Activated effector memory CD4-positive, alpha-beta T cell treated with anti-CD3 and anti-CD28 coated beads, Interleukin-2, amount 50 U/mL, for 16 hours (primary cell): ENCODE measurements around the gene NFATC2.

Experiments
- DNase-seq: peaks from one replicate; pipeline ENCODE4 v3.0.0-alpha.2; 2020

The NFATC2 gene

GRCh38 chr20:51536116-51537069 lies 6.1 kb downstream of the NFATC2 start:
- peak; percentile 65 for DNase-seq

GRCh38 chr20:51535674-51536073 lies 6.8 kb downstream of the NFATC2 start:
- DNase-seq = peak; percentile 9

- DNase-seq = peak; percentile 64
Observed at GRCh38 chr20:51535075-51535386, 7.5 kb downstream of the NFATC2 start.

- peak; percentile 67 for DNase-seq
Observed at GRCh38 chr20:51533291-51534172, 9.0 kb downstream of the NFATC2 start.

- DNase-seq = peak; percentile 64
Observed at GRCh38 chr20:51532577-51533191, 9.8 kb downstream of the NFATC2 start.

GRCh38 chr20:51531712-51532456 lies 10.6 kb downstream of the NFATC2 start:
- DNase-seq = no peak

GRCh38 chr20:51531141-51531710 lies 11.3 kb downstream of the NFATC2 start:
- DNase-seq = peak; percentile 91

GRCh38 chr20:51529758-51530157 lies 12.8 kb downstream of the NFATC2 start:
- DNase-seq = peak; percentile 93

- peak; percentile 89 for DNase-seq
Observed at GRCh38 chr20:51529081-51529681, 13.3 kb downstream of the NFATC2 start.

GRCh38 chr20:51528263-51529027 lies 14.1 kb downstream of the NFATC2 start:
- peak; percentile 87 for DNase-seq

- no peak for DNase-seq
Observed at GRCh38 chr20:51526754-51527153, 15.8 kb downstream of the NFATC2 start.

- DNase-seq = no peak
Observed at GRCh38 chr20:51526106-51526470, 16.4 kb downstream of the NFATC2 start.

GRCh38 chr20:51525241-51526105 lies 17.0 kb downstream of the NFATC2 start:
- DNase-seq = peak; percentile 85

- no peak for DNase-seq
Observed at GRCh38 chr20:51523276-51524013, 19.1 kb downstream of the NFATC2 start.

GRCh38 chr20:51522207-51522606 lies 20.3 kb downstream of the NFATC2 start:
- DNase-seq = no peak

- DNase-seq = no peak
Observed at GRCh38 chr20:51517839-51518238, 24.7 kb downstream of the NFATC2 start.

- no peak for DNase-seq
Observed at GRCh38 chr20:51516855-51517254, 25.7 kb downstream of the NFATC2 start.

GRCh38 chr20:51514836-51515235 lies 27.7 kb downstream of the NFATC2 start:
- peak; percentile 55 for DNase-seq

- DNase-seq = no peak
Observed at GRCh38 chr20:51514249-51514648, 28.3 kb downstream of the NFATC2 start.
